ENCODE measurements around the gene TRIM47.

- TF ChIP-seq CEBPB (IDR thresholded peaks at IDR 0.05) (no peak), RAD21 (IDR thresholded peaks at IDR 0.05; ENCODE audit: low read depth) (no peak), REST (IDR thresholded peaks at IDR 0.05; ENCODE audit: low read depth) (no peak), MAX (IDR thresholded peaks at IDR 0.05) (no peak), ZBTB7A (IDR thresholded peaks at IDR 0.05; ENCODE audit: low read depth) (no peak), FOXM1 (IDR thresholded peaks at IDR 0.05; ENCODE audit: borderline replicate concordance, low read depth) (no peak), EP300 (IDR thresholded peaks at IDR 0.05; ENCODE audit: borderline replicate concordance) (no peak), EGR1 (IDR thresholded peaks at IDR 0.05) (no peak), TAF1 (IDR thresholded peaks at IDR 0.05; ENCODE audit: low read depth) (no peak), TEAD4 (IDR thresholded peaks at IDR 0.05) (no peak), NFIC (IDR thresholded peaks at IDR 0.05) (no peak), YY1 (IDR thresholded peaks at IDR 0.05; ENCODE audit: low read depth) (no peak), CREB1 (IDR thresholded peaks at IDR 0.05; ENCODE audit: low read depth) (no peak)
These were observed 37.6 kb downstream of the TRIM47 start for GRCh38 chr17:75840799-75841164.

Measured in Ishikawa (cell line).